OCI-LY7 (cell line): ENCODE measurements around the gene RHBDF1.

ENCODE experiments used
- CTCF ChIP-seq: fragments of 200-600 bp; sonication (generic); conservative IDR thresholded peaks from 2 replicates; pipeline ENCODE4 v1.5.1; 2014; ENCODE audit warnings: mild to moderate bottlenecking, antibody characterized with exemption, low read length, moderate library complexity, mixed read lengths
- EZH2phosphoT487 ChIP-seq: fragments of 200-600 bp; sonication (generic); IDR thresholded peaks from 2 replicates; pipeline ENCODE4 v1.6.1; 2018; ENCODE audit warnings: low read depth, borderline replicate concordance, mild to moderate bottlenecking, mixed run types, antibody characterized with exemption, low read length, moderate library complexity, mixed read lengths

DNA sequence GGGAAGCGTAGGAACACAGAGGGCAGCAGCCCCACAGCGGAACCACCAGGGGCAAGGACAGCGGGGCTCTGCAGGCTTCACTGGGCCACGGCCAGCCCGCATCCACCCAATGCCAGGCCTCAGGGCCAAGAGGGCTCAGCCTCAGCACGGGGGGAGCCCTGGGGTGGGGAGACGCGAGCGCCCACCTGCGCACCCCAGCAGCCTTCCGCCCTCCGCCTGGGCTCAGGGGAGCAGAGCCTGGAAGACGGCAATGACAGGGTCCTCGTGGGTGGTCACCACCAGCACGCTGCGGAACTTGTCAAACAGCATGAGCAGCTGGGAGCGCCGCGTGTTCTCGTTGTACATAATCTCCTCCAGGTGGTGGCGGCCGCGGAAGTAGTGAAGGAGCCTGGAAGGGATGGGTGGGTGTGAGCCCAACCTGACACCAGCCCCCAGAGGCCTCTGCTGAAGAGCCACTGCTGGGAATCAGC lies 14.1 kb upstream of the RHBDF1 start:
- TF ChIP-seq CTCF, result no peak
- TF ChIP-seq EZH2phosphoT487, result no peak
